ENCODE data around the gene CFAP107. TPM values are rescaled to one million over a fixed set of nuclear protein-coding genes. Genes with fewer than 3 reads are reported as not detected.

Gene CFAP107
- polyA plus RNA-seq, 1 donor (not counting 4 experiments of a cell fraction or from before 2014, with no cell fraction given): not detected

DNA sequence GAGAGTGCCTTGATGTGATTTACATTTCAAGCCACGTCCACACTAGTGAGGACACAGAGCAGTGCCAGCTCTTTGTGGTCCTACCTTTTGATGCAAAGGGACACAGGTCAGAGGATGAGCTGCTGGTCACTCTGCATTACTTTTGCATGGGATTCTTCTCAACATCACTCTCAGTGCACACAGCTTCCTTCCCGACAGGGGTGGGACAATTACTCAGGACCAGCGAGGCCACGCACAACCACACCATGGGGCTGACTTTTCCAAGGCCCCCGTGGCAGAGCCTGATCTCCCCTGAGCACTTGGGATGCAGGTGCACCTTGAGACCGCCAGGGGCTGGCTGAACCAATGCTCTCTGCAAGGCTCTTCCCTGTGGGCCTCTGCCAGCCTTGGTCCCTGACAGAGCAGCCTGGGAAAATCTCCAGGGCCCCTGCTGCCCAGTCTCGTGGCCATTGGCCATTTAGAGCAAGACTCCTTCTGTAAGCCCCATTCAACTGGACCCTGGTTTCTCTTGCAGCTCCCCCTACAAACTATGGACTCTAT is 14.3 kb downstream of the CFAP107 start:
- Histone ChIP-seq H3K4me2 (ENCODE audit: control insufficient read depth, extremely low read depth, insufficient read depth, low read depth, low read length) (no peak overlapping the region), H3K79me2 (ENCODE audit: control insufficient read depth, insufficient read depth, low read length) (no peaks in the 10 kb centered on the region), H3K9ac (ENCODE audit: control insufficient read depth, extremely low read depth, insufficient read depth, low read length) (no peak overlapping the region), H3K36me3 (ENCODE audit: control insufficient read depth in 2 of 2, extremely low read depth in 1 of 2, insufficient read depth in 2 of 2, low read length in 2 of 2) (no peaks in the 10 kb centered on the region), H3K9me1 (ENCODE audit: control insufficient read depth, extremely low read depth, insufficient read depth, low read length) (no peaks in the 10 kb centered on the region), H3K4me3 (ENCODE audit: control insufficient read depth in 2 of 3, extremely low read depth in 1 of 3, insufficient read depth in 2 of 3, low read depth in 1 of 3, low read length in 3 of 3) (no peak overlapping the region), H3K4me1 (ENCODE audit: control insufficient read depth, extremely low read depth, insufficient read depth, low read length) (no peaks in the 10 kb centered on the region), H3K9me3 (ENCODE audit: control insufficient read depth, low read depth, low read length) (no peaks in the 10 kb centered on the region), H3K27me3 (ENCODE audit: control insufficient read depth, extremely low read depth, insufficient read depth, low read length) (no peaks in the 10 kb centered on the region), H3K27ac (ENCODE audit: control insufficient read depth, insufficient read depth, low read length) (no peak overlapping the region), H4K20me1 (ENCODE audit: control insufficient read depth, extremely low read depth, insufficient read depth, low read length) (no peaks in the 10 kb centered on the region), H2AFZ (ENCODE audit: control insufficient read depth, low read length) (no peak overlapping the region)
- FAIRE-seq (no peak), DNase-seq (ENCODE audit: low read depth, low spot score) (no peak)
- dilution Hi-C loops (cut with MboI; ENCODE audit: extremely low pct_ligation_motif_present, low sequenced_read_pairs): no loop called here
- TF ChIP-seq EZH2 (IDR thresholded peaks at IDR 0.05; ENCODE audit: low read length) (no peak), CTCF (optimal IDR thresholded peaks at IDR 0.05 in 1 of 3, IDR thresholded peaks at IDR 0.05 in 1 of 3, conservative IDR thresholded peaks at IDR 0.05 in 1 of 3; ENCODE audit: extremely low read depth in 1 of 3, insufficient read depth in 2 of 3, low read length in 3 of 3) (peak in 1 of 3 experiments; percentile 13)

DNA sequence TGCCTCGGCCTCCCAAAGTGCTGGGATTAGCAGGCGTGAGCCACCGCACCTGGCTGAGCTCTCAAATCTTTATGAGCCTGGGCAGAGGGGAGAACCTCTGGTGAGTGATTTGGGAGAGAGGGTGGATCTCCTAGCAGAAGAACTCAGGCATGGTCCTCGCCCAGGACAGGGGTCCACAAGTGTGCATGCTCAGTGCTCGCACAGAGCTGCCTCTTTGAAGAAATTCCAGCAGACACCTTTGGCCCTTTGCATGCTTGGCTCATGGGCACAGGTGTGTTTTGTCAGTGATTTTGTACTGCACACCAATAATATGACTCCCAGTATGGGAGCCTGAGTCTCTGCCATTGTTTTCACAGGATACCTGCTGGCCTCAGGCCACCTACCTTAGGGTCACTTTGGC is 15.8 kb downstream of the CFAP107 start:
- DNase-seq (ENCODE audit: low read depth, low spot score) (no peak), FAIRE-seq (no peak)
- H3K9ac ChIP-seq (ENCODE audit: control insufficient read depth, extremely low read depth, insufficient read depth, low read length): no peak overlapping the region
- dilution Hi-C loops (cut with MboI; ENCODE audit: extremely low pct_ligation_motif_present, low sequenced_read_pairs): no loop called here
- no peaks in the 10 kb centered on the region for H3K79me2 ChIP-seq (ENCODE audit: control insufficient read depth, insufficient read depth, low read length)
- H2AFZ ChIP-seq (ENCODE audit: control insufficient read depth, low read length): no peak overlapping the region
- no peaks in the 10 kb centered on the region for H3K9me1 ChIP-seq (ENCODE audit: control insufficient read depth, extremely low read depth, insufficient read depth, low read length)
- H4K20me1 ChIP-seq (ENCODE audit: control insufficient read depth, extremely low read depth, insufficient read depth, low read length): no peaks in the 10 kb centered on the region
- H3K4me2 ChIP-seq (ENCODE audit: control insufficient read depth, extremely low read depth, insufficient read depth, low read depth, low read length): no peak overlapping the region
- H3K36me3 ChIP-seq (ENCODE audit: control insufficient read depth in 2 of 2, extremely low read depth in 1 of 2, insufficient read depth in 2 of 2, low read length in 2 of 2): no peaks in the 10 kb centered on the region
- H3K27ac ChIP-seq (ENCODE audit: control insufficient read depth, insufficient read depth, low read length): no peak overlapping the region
- H3K27me3 ChIP-seq (ENCODE audit: control insufficient read depth, extremely low read depth, insufficient read depth, low read length): no peaks in the 10 kb centered on the region
- TF ChIP-seq CTCF (optimal IDR thresholded peaks at IDR 0.05 in 1 of 3, IDR thresholded peaks at IDR 0.05 in 1 of 3, conservative IDR thresholded peaks at IDR 0.05 in 1 of 3; ENCODE audit: extremely low read depth in 1 of 3, insufficient read depth in 2 of 3, low read length in 3 of 3): no peak
- no peak for TF ChIP-seq EZH2 (IDR thresholded peaks at IDR 0.05; ENCODE audit: low read length)
- no peaks in the 10 kb centered on the region for H3K4me1 ChIP-seq (ENCODE audit: control insufficient read depth, extremely low read depth, insufficient read depth, low read length)
- no peak overlapping the region for H3K4me3 ChIP-seq (ENCODE audit: control insufficient read depth in 2 of 3, extremely low read depth in 1 of 3, insufficient read depth in 2 of 3, low read depth in 1 of 3, low read length in 3 of 3)
- no peaks in the 10 kb centered on the region for H3K9me3 ChIP-seq (ENCODE audit: control insufficient read depth, low read depth, low read length)
